DND-41 (cell line): ENCODE results near the gene RASGEF1C.

Source experiments
- ATAC-seq: fragments of 200-7000 bp; cut with Tn5 transposase; 3 replicates; pipeline ENCODE4 v1.9.1; 2021; ENCODE audit warnings: low read depth; ENCODE audit not compliant: insufficient read depth
- DNase-seq: peaks from one replicate; pipeline ENCODE4 v3.0.0-alpha.2; 2020
- H2AFZ ChIP-seq: 2 replicates; pipeline ENCODE4 v1.6.0; 2012; ENCODE audit warnings: low read depth, low read length
- H3K27ac ChIP-seq: 2 replicates; pipeline ENCODE4 v1.5.1; 2012; ENCODE audit warnings: low read length, inconsistent platforms
- H3K27me3 ChIP-seq: fragments of 200-600 bp; sonication (generic); 2 replicates; pipeline ENCODE4 v1.6.0; 2012; ENCODE audit warnings: low read length, mild to moderate bottlenecking, inconsistent platforms; ENCODE audit not compliant: insufficient read depth, poor library complexity
- H3K36me3 ChIP-seq: 2 replicates; pipeline ENCODE4 v1.5.1; 2012; ENCODE audit warnings: low read length, inconsistent platforms; ENCODE audit not compliant: insufficient read depth
- H3K4me1 ChIP-seq: 2 replicates; pipeline ENCODE4 v1.5.1; 2012; ENCODE audit warnings: mild to moderate bottlenecking, low read length; ENCODE audit not compliant: insufficient read depth
- H3K4me2 ChIP-seq: 2 replicates; pipeline ENCODE4 v1.6.0; 2012; ENCODE audit warnings: mild to moderate bottlenecking, moderate library complexity, low read length, inconsistent platforms; ENCODE audit not compliant: insufficient read depth
- H3K4me3 ChIP-seq, 2 experiments: fragments of 200-600 bp in 1 of 2; shearing (Covaris generic) in 1 of 2; 2 replicates each; pipeline ENCODE4 v1.5.1; 2012 to 2016; ENCODE audit warnings: inconsistent platforms in 2 of 2, low read length in 2 of 2, mild to moderate bottlenecking in 2 of 2, low read depth in 1 of 2, moderate library complexity in 1 of 2
- H3K79me2 ChIP-seq: 2 replicates; pipeline ENCODE4 v1.6.0; 2012; ENCODE audit warnings: low read length, inconsistent platforms; ENCODE audit not compliant: insufficient read depth
- H3K9ac ChIP-seq: 2 replicates; pipeline ENCODE4 v1.6.0; 2012; ENCODE audit warnings: low read depth, mild to moderate bottlenecking, inconsistent platforms, low read length, moderate library complexity
- H3K9me3 ChIP-seq: 2 replicates; pipeline ENCODE4 v1.5.1; 2012; ENCODE audit warnings: low read length, moderate library complexity, mild to moderate bottlenecking, inconsistent platforms; ENCODE audit not compliant: insufficient read depth, severe bottlenecking
- H4K20me1 ChIP-seq: 2 replicates; pipeline ENCODE4 v1.6.0; 2012; ENCODE audit warnings: low read length; ENCODE audit not compliant: insufficient read depth
- CTCF ChIP-seq: IDR thresholded peaks from 2 replicates; pipeline ENCODE4 v1.5.1; 2012; ENCODE audit warnings: borderline replicate concordance, low read length, moderate library complexity, mild to moderate bottlenecking; ENCODE audit not compliant: poor library complexity, severe bottlenecking; ENCODE audit errors: extremely low read depth
- EZH2 ChIP-seq: IDR thresholded peaks from 3 replicates; pipeline ENCODE4 v1.6.1; 2012; ENCODE audit warnings: borderline replicate concordance, low read depth, mild to moderate bottlenecking, moderate library complexity, low read length, inconsistent platforms; ENCODE audit not compliant: severe bottlenecking

Gene RASGEF1C

DNA sequence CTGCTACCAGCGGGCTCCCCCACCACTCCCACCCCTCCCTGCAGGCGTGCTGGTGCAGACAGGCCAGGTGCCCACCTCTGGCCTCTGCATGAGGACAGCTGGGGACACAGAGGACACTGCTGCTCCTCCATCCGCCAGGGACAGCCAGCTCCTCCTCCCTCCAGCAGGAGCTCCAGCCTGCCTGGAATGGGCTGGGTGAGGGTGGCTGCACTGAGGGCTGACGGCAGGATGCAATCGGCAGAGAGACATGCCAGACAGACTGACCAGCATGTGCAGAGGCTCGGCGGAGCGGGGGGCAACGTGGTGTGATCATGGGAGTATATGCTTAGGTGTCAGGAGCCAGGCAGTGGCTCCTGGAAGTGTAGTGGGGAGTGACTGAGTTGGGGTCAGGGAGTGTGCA, 68.4 kb downstream of the RASGEF1C start:
- Histone ChIP-seq H3K27me3 (peaks cover 2% of the 10 kb centered on the region), H3K9ac (no peak overlapping the region), H3K36me3 (no peaks in the 10 kb centered on the region), H3K4me3 (no peak overlapping the region), H3K4me1 (no peaks in the 10 kb centered on the region), H3K4me2 (no peak overlapping the region), H3K9me3 (no peaks in the 10 kb centered on the region), H3K27ac (no peak overlapping the region), H2AFZ (no peak overlapping the region), H4K20me1 (0 out of 2 replicates have a peak, but pooled peaks cover 3% of the 10 kb centered on the region), H3K79me2 (no peaks in the 10 kb centered on the region)
- no peak for ATAC-seq
- no peak for TF ChIP-seq EZH2
- no peak for TF ChIP-seq CTCF
- no peak for DNase-seq

- Histone ChIP-seq H3K9me3 (no peaks in the 10 kb centered on the region), H3K27me3 (peaks cover 2% of the 10 kb centered on the region), H2AFZ (no peak overlapping the region), H3K9ac (no peak overlapping the region), H3K4me1 (no peaks in the 10 kb centered on the region), H3K79me2 (no peaks in the 10 kb centered on the region), H3K4me3 (no peak overlapping the region), H3K36me3 (no peaks in the 10 kb centered on the region), H4K20me1 (0 out of 2 replicates have a peak, but pooled peaks cover 3% of the 10 kb centered on the region), H3K4me2 (no peak overlapping the region), H3K27ac (no peak overlapping the region)
- ATAC-seq (no peak), DNase-seq (no peak)
- TF ChIP-seq EZH2 (no peak), CTCF (no peak)
These were observed 68.9 kb downstream of the RASGEF1C start for GRCh38 chr5:180140079-180140554.

- no peaks in the 10 kb centered on the region for H3K9me3 ChIP-seq
- no peak overlapping the region for H2AFZ ChIP-seq
- DNase-seq (no peak), ATAC-seq (no peak)
- no peak overlapping the region for H3K27ac ChIP-seq
- 0 out of 2 replicates have a peak, but pooled peaks cover 3% of the 10 kb centered on the region for H4K20me1 ChIP-seq
- TF ChIP-seq CTCF, result no peak
- no peak for TF ChIP-seq EZH2
- no peaks in the 10 kb centered on the region for H3K79me2 ChIP-seq
- H3K36me3 ChIP-seq, result no peaks in the 10 kb centered on the region
- no peaks in the 10 kb centered on the region for H3K4me1 ChIP-seq
- H3K27me3 ChIP-seq, result peaks cover 2% of the 10 kb centered on the region
- H3K4me3 ChIP-seq, result no peak overlapping the region
- H3K4me2 ChIP-seq, result no peak overlapping the region
- H3K9ac ChIP-seq, result no peak overlapping the region
These were observed 69.3 kb downstream of the RASGEF1C start for GRCh38 chr5:180139731-180140055.
